HCT116 (cell line): ENCODE measurements around the gene DNAL4.

Experiments used
- CEBPB ChIP-seq: IDR thresholded peaks from 2 replicates; pipeline ENCODE4 v1.6.1; 2012; ENCODE audit warnings: low read depth
- EGR1 ChIP-seq: IDR thresholded peaks from 2 replicates; pipeline ENCODE4 v1.6.1; 2012; ENCODE audit warnings: low read depth
- EZH2phosphoT487 ChIP-seq: fragments of 200-600 bp; IDR thresholded peaks from 2 replicates; pipeline ENCODE4 v1.6.1; 2018; ENCODE audit warnings: antibody characterized with exemption, borderline replicate concordance
- MAX ChIP-seq: IDR thresholded peaks from 2 replicates; pipeline ENCODE4 v1.6.1; 2012
- POLR2A ChIP-seq: IDR thresholded peaks from 2 replicates; pipeline ENCODE4 v1.7.0; 2011; ENCODE audit warnings: borderline replicate concordance; ENCODE audit not compliant: insufficient read depth, insufficient read length; ENCODE audit errors: extremely low read depth
- POLR2AphosphoS5 ChIP-seq: IDR thresholded peaks from 2 replicates; pipeline ENCODE4 v1.6.1; 2011; ENCODE audit warnings: mild to moderate bottlenecking, low read depth, low read length, moderate library complexity
- RAD21 ChIP-seq: IDR thresholded peaks from 2 replicates; pipeline ENCODE4 v1.6.1; 2012; ENCODE audit warnings: low read depth, mild to moderate bottlenecking
- REST ChIP-seq: IDR thresholded peaks from 2 replicates; pipeline ENCODE4 v1.6.1; 2012; ENCODE audit warnings: low read depth
- SRF ChIP-seq: IDR thresholded peaks from 2 replicates; pipeline ENCODE4 v1.6.1; 2012; ENCODE audit warnings: low read depth
- TCF7L2 ChIP-seq: IDR thresholded peaks from 2 replicates; pipeline ENCODE4 v1.7.0; 2011; ENCODE audit warnings: borderline replicate concordance, inconsistent platforms; ENCODE audit not compliant: insufficient read depth, insufficient read length; ENCODE audit errors: extremely low read depth
- YY1 ChIP-seq: IDR thresholded peaks from 2 replicates; pipeline ENCODE4 v1.6.1; 2011; ENCODE audit warnings: low read length, low read depth, moderate library complexity, mild to moderate bottlenecking; ENCODE audit not compliant: insufficient replicate concordance; ENCODE audit errors: extremely low read depth
- TF ChIP-seq, protein P1 (sequence below), 3 experiments: fragments of 200-600 bp in 1 of 3; sonication (generic) in 1 of 3; IDR thresholded peaks in 2 of 3; conservative IDR thresholded peaks in 1 of 3; 2 replicates each; pipeline ENCODE4 v1.5.1; 2012 to 2017; ENCODE audit warnings: low read depth in 2 of 3, low read length in 2 of 3, antibody characterized with exemption in 1 of 3, borderline replicate concordance in 1 of 3, control low read depth in 1 of 3, mild to moderate bottlenecking in 1 of 3, mixed read lengths in 1 of 3, mixed run types in 1 of 3, moderate library complexity in 1 of 3; ENCODE audit not compliant: insufficient read depth in 1 of 3

- no peak for TF ChIP-seq POLR2A
- TF ChIP-seq, protein P1, sequence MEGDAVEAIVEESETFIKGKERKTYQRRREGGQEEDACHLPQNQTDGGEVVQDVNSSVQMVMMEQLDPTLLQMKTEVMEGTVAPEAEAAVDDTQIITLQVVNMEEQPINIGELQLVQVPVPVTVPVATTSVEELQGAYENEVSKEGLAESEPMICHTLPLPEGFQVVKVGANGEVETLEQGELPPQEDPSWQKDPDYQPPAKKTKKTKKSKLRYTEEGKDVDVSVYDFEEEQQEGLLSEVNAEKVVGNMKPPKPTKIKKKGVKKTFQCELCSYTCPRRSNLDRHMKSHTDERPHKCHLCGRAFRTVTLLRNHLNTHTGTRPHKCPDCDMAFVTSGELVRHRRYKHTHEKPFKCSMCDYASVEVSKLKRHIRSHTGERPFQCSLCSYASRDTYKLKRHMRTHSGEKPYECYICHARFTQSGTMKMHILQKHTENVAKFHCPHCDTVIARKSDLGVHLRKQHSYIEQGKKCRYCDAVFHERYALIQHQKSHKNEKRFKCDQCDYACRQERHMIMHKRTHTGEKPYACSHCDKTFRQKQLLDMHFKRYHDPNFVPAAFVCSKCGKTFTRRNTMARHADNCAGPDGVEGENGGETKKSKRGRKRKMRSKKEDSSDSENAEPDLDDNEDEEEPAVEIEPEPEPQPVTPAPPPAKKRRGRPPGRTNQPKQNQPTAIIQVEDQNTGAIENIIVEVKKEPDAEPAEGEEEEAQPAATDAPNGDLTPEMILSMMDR (IDR thresholded peaks at IDR 0.05 in 2 of 3, conservative IDR thresholded peaks at IDR 0.05 in 1 of 3; ENCODE audit: borderline replicate concordance in 1 of 3, insufficient read depth in 1 of 3, low read depth in 2 of 3, low read length in 2 of 3) = no peak
- TF ChIP-seq REST = no peak
- no peak for TF ChIP-seq EZH2phosphoT487
- no peak for TF ChIP-seq POLR2AphosphoS5
- TF ChIP-seq SRF = no peak
- TF ChIP-seq RAD21 = no peak
- no peak for TF ChIP-seq MAX
- TF ChIP-seq EGR1 = no peak
- no peak for TF ChIP-seq TCF7L2
- TF ChIP-seq YY1 = no peak
- TF ChIP-seq CEBPB = no peak
These were observed 29.7 kb upstream of the DNAL4 start for GRCh38 chr22:38823637-38824036.
